Hepatocyte (in vitro differentiated cells): ENCODE data around the gene TNFRSF1B.

Experiments used
- CTCF ChIP-seq: fragments of 200-600 bp; sonication (generic); IDR thresholded peaks from 2 replicates; pipeline ENCODE4 v1.5.1; 2016; ENCODE audit warnings: antibody characterized with exemption, mild to moderate bottlenecking; ENCODE audit not compliant: poor library complexity
- EZH2 ChIP-seq: fragments of 200-600 bp; sonication (generic); IDR thresholded peaks from 2 replicates; pipeline ENCODE4 v1.6.1; 2016; ENCODE audit warnings: antibody characterized with exemption, mild to moderate bottlenecking, borderline replicate concordance
- EZH2phosphoT487 ChIP-seq: fragments of 200-600 bp; sonication (generic); IDR thresholded peaks from one replicate; pipeline ENCODE4 v1.6.1; 2018; ENCODE audit warnings: antibody characterized with exemption, mild to moderate bottlenecking, low read depth, moderate library complexity; ENCODE audit not compliant: unreplicated experiment, severe bottlenecking

DNA sequence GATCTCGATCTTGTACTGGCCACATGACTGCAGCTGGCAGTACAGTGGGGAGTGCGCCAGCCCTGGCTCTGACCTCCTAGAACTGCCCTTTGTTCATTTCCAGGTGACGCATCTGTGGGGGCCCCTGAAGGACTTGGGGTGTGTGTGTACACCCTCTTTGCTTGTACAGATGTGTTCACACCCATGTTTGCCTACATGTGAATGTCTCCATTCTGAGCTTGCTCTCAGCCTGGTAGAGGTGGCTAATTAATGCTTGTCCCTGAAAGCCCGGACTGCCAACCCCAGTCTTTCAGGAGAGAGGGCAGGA, 19.8 kb downstream of the TNFRSF1B start:
- TF ChIP-seq CTCF: no peak
- TF ChIP-seq EZH2: no peak
- no peak for TF ChIP-seq EZH2phosphoT487
